ENCODE data around the gene MAN2C1. TPM values are rescaled to one million over a fixed set of nuclear protein-coding genes. Genes with fewer than 3 reads are reported as not detected.
A peak's percentile ranks its signal among the peaks of the same experiment; 100 is the strongest.
"Not testable (repeated sequence)": the region's sequence is repeated elsewhere in the genome, so short reads cannot be mapped to it uniquely, and the experiment has no call there.

MAN2C1 gene
- total RNA-seq = 100 to 1,000 TPM; 123 to 135 TPM

DNA sequence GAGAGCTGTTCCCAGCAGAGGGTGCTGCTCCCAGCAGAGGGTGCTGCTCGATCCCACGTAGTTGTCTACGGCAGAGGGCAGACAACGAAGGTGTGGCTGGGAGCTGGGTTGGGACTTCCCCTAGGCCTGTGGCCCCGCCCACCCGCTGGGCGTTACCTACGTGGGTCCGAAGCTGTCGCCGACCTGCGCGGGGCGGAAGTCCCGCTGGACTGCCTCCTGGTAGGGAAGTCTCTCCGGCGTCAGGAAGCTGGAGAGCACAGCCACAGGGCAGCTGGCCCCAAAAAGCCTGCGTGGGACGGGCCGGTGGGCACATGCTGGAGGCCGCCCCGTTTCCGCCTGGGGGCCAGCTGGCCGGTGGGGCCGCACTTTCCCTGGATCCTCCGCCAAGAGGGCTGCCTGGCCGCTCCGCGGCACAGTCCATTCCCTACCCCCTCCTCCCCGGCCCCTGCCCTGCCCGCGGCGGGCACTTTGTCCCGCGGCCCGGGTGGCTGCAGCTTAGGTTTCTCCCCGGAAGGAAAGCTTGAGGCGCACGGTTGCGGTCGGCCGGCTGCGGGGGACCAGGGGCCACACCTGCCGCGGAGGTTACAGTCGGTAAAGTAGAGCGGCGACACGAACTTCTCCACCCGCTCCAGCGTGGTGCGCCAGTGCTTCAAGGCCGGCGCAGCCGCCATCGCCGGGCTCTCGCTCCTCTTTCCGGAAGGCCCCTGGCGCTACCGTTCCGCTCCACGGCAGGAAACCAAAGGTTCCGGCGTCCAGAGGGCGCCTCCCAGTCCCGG lies at the start of gene MAN2C1:
Gene MAN2C1 (minus strand): TSS at position 695 of the 776 bp plus-strand sequence. CDS start 24 bp downstream, at position 671.
- peak; percentile 96 for DNase-seq
- peaks cover 18% of the 10 kb centered on the region for H3K4me1 Mint-ChIP-seq
- H3K9me3 Mint-ChIP-seq = no peaks in the 10 kb centered on the region
- H3K4me3 Mint-ChIP-seq = peak within 1 kb of the TSS; percentile 92
- H3K27ac Mint-ChIP-seq = peak within 1 kb of the TSS; percentile 94
- peaks cover 22% of the 10 kb centered on the region for H3K36me3 Mint-ChIP-seq
- H3K27me3 Mint-ChIP-seq = no peaks in the 10 kb centered on the region

- peaks cover 23% of the 10 kb centered on the region for H3K36me3 Mint-ChIP-seq
- H3K27me3 Mint-ChIP-seq = no peaks in the 10 kb centered on the region
- H3K4me1 Mint-ChIP-seq = peaks cover 24% of the 10 kb centered on the region
- peak overlapping the region; percentile 80 for H3K27ac Mint-ChIP-seq
- DNase-seq = peak; percentile 4
- no peak overlapping the region for H3K4me3 Mint-ChIP-seq
- H3K9me3 Mint-ChIP-seq = no peaks in the 10 kb centered on the region
Observed at GRCh38 chr15:75416584-75416983, 48.2 kb upstream of the MAN2C1 start.

GRCh38 chr15:75410196-75410595 lies 41.8 kb upstream of the MAN2C1 start:
- Mint-ChIP-seq H3K4me1 (peaks cover 26% of the 10 kb centered on the region), H3K9me3 (no peaks in the 10 kb centered on the region), H3K27ac (peak overlapping the region; percentile 19), H3K27me3 (no peaks in the 10 kb centered on the region), H3K4me3 (no peak overlapping the region), H3K36me3 (peaks cover 45% of the 10 kb centered on the region)
- DNase-seq = no peak

DNA sequence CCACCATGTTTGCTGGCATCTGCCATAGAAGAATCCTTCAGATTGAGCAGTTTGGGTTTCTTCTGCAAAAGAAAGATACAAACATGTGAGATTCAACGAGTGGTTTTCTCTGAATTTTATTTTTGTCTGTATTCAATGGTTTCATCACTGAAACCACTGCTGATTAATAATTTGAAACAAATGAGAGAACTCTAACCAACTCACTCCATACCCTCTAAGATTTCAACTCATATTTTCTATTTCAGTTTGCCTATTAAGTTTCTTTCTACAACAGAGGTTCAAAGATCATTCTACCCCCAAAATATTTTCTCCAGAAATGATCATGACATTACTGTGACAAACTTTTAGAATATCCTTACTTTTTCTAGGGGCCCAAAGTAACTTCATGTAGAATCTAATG lies 38.7 kb upstream of the MAN2C1 start:
- Mint-ChIP-seq H3K27ac (peak overlapping the region; percentile 87), H3K9me3 (no peaks in the 10 kb centered on the region), H3K4me3 (peak overlapping the region; percentile 22), H3K36me3 (peaks cover 46% of the 10 kb centered on the region), H3K27me3 (no peaks in the 10 kb centered on the region), H3K4me1 (peaks cover 22% of the 10 kb centered on the region)
- no peak for DNase-seq

- H3K4me1 Mint-ChIP-seq = peaks cover 22% of the 10 kb centered on the region
- no peak overlapping the region for H3K27ac Mint-ChIP-seq
- peaks cover 33% of the 10 kb centered on the region for H3K36me3 Mint-ChIP-seq
- no peaks in the 10 kb centered on the region for H3K9me3 Mint-ChIP-seq
- DNase-seq = no peak
- H3K4me3 Mint-ChIP-seq = no peak overlapping the region
- no peaks in the 10 kb centered on the region for H3K27me3 Mint-ChIP-seq
Observed at GRCh38 chr15:75403892-75404291, 35.5 kb upstream of the MAN2C1 start.

GRCh38 chr15:75397494-75397893 lies 29.1 kb upstream of the MAN2C1 start:
- Mint-ChIP-seq H3K4me3 (no peak overlapping the region), H3K27me3 (no peaks in the 10 kb centered on the region), H3K9me3 (no peaks in the 10 kb centered on the region), H3K36me3 (peaks cover 22% of the 10 kb centered on the region), H3K27ac (no peak overlapping the region), H3K4me1 (peaks cover 4% of the 10 kb centered on the region)
- DNase-seq = no peak

GRCh38 chr15:75389791-75390382 lies 21.5 kb upstream of the MAN2C1 start:
- no peaks in the 10 kb centered on the region for H3K9me3 Mint-ChIP-seq
- peaks cover 9% of the 10 kb centered on the region for H3K4me1 Mint-ChIP-seq
- H3K27me3 Mint-ChIP-seq = no peaks in the 10 kb centered on the region
- H3K36me3 Mint-ChIP-seq = peaks cover 12% of the 10 kb centered on the region
- no peak for DNase-seq
- no peak overlapping the region for H3K27ac Mint-ChIP-seq
- no peak overlapping the region for H3K4me3 Mint-ChIP-seq

DNA sequence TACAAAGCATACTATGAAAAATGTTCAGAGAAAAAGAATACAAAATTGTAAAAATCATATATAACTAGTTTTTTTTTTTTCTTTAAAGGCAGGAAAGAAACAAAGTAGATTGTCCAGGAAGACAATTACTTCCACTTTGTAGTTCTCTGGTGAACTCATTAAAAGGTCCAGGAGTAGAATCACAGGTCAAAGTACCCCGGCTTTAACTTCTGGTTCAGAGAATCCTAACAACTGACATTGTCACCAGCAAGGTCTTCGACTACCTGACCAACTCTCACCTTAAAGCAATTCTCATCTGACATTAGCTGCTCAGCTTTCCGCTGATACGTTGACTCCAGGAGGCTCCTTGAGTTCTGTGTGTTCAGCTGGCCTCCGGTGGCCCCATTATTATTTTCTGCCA lies 15.6 kb upstream of the MAN2C1 start:
- H3K4me1 Mint-ChIP-seq, H3K4me3 Mint-ChIP-seq, H3K9me3 Mint-ChIP-seq, DNase-seq, H3K27ac Mint-ChIP-seq, H3K27me3 Mint-ChIP-seq: not testable (repeated sequence)
- H3K36me3 Mint-ChIP-seq = peaks cover 18% of the 10 kb centered on the region

- no peak overlapping the region for H3K4me3 Mint-ChIP-seq
- peaks cover 3% of the 10 kb centered on the region for H3K4me1 Mint-ChIP-seq
- no peaks in the 10 kb centered on the region for H3K27me3 Mint-ChIP-seq
- no peak overlapping the region for H3K27ac Mint-ChIP-seq
- H3K36me3 Mint-ChIP-seq = peaks cover 23% of the 10 kb centered on the region
- H3K9me3 Mint-ChIP-seq = no peaks in the 10 kb centered on the region
- DNase-seq = no peak
Observed at GRCh38 chr15:75380773-75381172, 12.4 kb upstream of the MAN2C1 start.

GRCh38 chr15:75371901-75372688 lies 3.7 kb upstream of the MAN2C1 start:
- DNase-seq = no peak
- H3K9me3 Mint-ChIP-seq = no peaks in the 10 kb centered on the region
- H3K4me3 Mint-ChIP-seq = no peak overlapping the region
- H3K36me3 Mint-ChIP-seq = peaks cover 35% of the 10 kb centered on the region
- peaks cover 21% of the 10 kb centered on the region for H3K4me1 Mint-ChIP-seq
- H3K27ac Mint-ChIP-seq = no peak overlapping the region
- no peaks in the 10 kb centered on the region for H3K27me3 Mint-ChIP-seq

DNA sequence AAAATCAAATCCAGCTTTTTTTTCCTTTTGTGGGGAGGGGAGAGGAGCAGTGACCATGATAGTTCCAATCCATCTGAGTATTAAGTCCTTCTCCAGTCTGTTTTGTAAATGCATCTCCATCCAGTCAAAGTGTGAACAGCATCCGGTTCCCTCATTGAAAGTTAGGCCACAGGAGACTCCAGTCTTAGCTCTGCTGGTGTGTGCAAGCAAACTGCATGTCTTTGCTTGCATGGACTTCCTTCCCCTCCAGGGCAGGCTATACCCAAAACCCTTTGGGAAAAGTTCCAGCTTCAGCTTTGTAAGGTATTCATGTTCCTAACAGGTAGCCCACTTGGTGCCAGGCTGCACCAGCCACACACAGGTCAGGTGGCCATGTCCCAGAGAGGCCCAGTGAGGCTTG lies 3.1 kb upstream of the MAN2C1 start:
- Mint-ChIP-seq H3K27ac (no peak overlapping the region), H3K9me3 (no peaks in the 10 kb centered on the region), H3K4me1 (peaks cover 21% of the 10 kb centered on the region), H3K4me3 (no peak overlapping the region), H3K36me3 (peaks cover 36% of the 10 kb centered on the region), H3K27me3 (no peaks in the 10 kb centered on the region)
- no peak for DNase-seq

DNA sequence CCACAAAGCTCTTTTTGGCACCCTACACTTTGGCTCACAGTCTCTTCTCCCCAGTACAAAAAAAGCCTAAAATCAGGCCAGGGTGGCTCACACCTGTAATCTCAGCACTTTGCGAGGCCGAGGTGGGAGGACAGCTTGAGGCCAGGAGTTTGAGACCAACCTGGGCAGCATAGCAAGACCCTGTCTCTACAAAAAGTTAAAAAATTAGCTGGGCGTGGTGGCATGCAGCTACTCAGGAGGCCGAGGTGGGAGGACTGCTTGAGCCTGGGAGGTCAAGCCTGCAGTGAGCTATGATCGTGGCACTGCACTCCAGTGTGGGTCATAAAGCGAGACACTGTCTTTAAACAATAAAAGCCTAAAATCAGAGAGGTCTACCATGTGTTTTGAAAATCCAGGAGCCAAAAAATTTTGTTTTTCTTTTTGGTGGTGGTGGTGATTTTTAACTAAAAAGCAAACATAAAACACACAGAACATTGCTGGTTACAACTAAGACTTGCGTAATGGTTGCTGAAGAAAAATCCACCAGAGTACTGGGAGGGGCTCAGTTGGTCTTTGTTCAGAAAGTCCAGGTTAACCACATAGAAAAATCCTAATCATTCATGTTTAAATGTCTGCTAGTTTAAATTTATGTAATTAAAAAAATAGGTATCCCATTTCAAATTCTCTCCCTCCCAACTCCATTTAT lies 1.6 kb upstream of the MAN2C1 start:
- no peaks in the 10 kb centered on the region for H3K27me3 Mint-ChIP-seq
- H3K4me3 Mint-ChIP-seq = peak overlapping the region; percentile 92
- H3K27ac Mint-ChIP-seq = no peak overlapping the region
- H3K36me3 Mint-ChIP-seq = peaks cover 28% of the 10 kb centered on the region
- H3K4me1 Mint-ChIP-seq = peaks cover 21% of the 10 kb centered on the region
- no peaks in the 10 kb centered on the region for H3K9me3 Mint-ChIP-seq
- DNase-seq = no peak

GRCh38 chr15:75368689-75369239 lies 357 bp upstream of the MAN2C1 start:
- peaks cover 18% of the 10 kb centered on the region for H3K4me1 Mint-ChIP-seq
- peak overlapping the region; percentile 94 for H3K27ac Mint-ChIP-seq
- peak overlapping the region; percentile 92 for H3K4me3 Mint-ChIP-seq
- no peaks in the 10 kb centered on the region for H3K9me3 Mint-ChIP-seq
- DNase-seq = no peak
- H3K36me3 Mint-ChIP-seq = peaks cover 21% of the 10 kb centered on the region
- H3K27me3 Mint-ChIP-seq = no peaks in the 10 kb centered on the region

GRCh38 chr15:75367406-75367912 lies 948 bp downstream of the MAN2C1 start:
- Mint-ChIP-seq H3K27me3 (no peaks in the 10 kb centered on the region), H3K9me3 (no peaks in the 10 kb centered on the region), H3K27ac (peak overlapping the region; percentile 80)

More at GRCh38 chr15:75367406-75367912, 948 bp downstream of the MAN2C1 start:
- no peak for DNase-seq
- Mint-ChIP-seq H3K4me3 (peak overlapping the region; percentile 92), H3K4me1 (peaks cover 18% of the 10 kb centered on the region), H3K36me3 (peaks cover 18% of the 10 kb centered on the region)

Data from activated naive CD8-positive, alpha-beta T cell treated with anti-CD3 and anti-CD28 coated beads for 36 hours (primary cell).